Iris pigment epithelial cell (primary cell): ENCODE results near the gene PRMT9.

ENCODE experiments used
- DNase-seq: peaks from one replicate; pipeline ENCODE4 v3.0.0-alpha.2; 2011; ENCODE audit warnings: low read depth

PRMT9 gene

DNA sequence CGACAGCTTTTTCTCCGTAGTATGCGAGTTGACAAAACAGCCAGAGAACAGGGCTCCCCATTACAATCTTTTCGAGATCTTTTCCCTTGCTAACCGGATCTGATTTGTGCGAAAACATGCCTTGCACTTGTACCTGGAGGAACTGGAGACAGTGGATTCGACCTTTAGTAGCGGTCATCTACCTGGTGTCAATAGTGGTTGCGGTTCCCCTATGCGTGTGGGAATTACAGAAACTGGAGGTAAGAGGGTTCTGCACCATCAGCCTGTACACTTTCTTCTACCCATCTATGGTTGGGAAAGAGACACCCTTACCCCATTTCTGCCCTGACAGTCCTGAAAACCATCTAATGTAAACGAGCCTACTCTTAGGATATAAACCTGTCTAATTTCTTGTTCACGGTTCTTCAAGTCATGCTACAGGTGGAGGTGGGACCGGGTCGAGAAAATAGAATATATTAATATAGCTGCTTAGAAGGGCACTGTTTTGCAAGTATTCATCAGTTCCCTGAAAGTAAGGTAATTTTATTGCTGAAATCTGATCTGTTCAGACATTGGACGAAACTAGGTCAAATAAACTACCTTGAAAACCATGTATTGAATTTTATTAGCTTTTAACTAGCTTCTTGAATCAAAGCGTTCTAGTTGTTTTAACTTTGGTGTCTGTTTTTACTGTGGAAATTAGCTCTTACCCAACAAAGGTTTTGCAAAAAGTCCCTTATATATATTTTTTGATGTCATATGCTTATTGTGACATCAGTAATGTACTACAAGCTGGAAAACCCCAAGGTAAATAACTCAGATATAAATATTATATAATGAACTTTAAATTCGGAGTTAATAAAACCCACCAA is 65.9 kb downstream of the PRMT9 start:
- no peak for DNase-seq

DNA sequence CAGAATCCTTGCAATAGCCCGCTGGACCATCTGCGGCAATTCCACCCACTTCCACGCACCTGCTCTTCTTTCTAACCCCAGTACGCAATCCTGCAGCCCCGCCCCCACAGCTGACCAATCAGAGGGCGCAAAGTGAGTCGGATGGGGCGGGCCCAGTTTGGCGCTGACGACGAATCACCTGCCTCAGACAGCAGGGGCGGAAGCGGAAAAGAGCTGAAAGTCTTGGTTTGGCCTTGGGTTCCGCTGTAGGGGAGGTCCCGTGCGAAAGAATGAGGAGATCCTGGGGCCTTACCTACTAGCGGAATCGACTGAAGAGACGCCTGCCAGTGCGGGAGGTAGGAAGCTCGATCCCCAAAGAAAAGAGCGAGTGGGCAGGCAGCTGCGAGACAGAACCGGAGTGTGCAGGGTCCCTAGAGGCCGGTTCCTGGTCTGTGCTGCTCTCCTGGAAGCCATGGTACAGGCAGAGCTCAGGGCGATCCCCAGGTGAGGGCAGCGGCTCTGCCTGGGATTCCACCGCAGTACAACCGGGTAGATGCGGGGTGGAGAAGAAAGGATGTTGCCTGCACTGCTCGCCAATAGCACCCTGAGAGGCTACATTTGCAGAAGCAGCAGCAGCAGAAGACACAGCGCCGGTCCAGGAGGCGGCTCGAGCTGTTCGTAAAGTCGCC is 66.7 kb downstream of the PRMT9 start, which contains the start of gene TMEM184C:
Gene TMEM184C, plus strand, starts transcription at position 225 of the 668 bp plus-strand sequence. CDS start 560 bp downstream, outside the sequence.
- peak; percentile 96 for DNase-seq

DNA sequence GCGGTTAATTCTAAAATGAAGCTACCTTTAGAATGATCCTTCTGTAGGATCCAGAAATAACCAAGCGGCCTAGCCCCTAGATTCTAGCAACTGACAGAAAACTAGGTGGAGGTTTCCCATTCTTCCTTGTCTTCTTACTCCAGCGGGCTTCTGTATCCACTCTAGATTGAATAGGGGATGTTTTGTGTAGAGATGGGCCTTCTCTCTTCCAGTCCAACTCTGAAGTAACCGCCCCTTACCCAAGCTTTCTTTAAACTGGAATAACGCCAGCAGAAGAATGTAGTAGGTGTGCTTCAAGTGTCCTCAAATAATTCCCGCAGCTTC is 67.2 kb downstream of the PRMT9 start:
- no peak for DNase-seq

DNA sequence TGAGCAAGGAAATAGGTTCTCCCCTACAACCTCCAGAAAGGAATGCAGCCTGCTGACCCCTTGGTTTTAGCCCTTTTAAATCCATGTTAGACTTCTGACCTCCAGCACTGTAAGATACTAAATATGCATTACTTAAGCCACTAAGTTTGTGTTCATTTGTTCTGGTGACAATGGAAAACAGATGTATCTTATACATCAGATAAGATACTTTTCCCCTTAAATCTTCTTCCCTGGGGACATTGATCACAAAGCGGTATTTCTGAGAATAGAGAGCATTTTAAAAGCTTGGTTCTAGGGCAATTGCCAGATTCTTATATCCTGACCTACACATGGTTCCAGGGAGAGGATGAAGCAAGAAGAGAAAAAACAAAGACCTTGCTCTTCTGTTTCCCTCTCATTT is 73.3 kb downstream of the PRMT9 start:
- no peak for DNase-seq

DNA sequence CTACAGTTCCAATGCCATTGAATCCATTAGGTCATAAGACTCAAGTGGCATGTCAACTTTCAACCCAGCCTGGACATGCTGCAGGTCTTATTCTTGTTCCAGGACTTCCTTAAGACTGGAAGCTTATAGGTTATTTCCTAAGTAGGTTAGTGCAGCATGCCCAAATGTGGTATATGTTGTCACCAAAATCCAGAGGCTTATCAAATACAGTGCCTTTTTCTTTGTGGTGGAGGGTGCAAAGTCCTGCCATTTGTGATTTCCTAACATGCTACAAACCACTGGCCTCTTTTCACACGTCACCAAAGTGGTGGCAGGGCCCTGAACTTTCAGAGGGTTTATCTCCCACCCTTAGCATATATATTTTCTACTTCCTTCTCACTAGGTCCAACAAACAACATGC is 76.5 kb downstream of the PRMT9 start:
- no peak for DNase-seq

DNA sequence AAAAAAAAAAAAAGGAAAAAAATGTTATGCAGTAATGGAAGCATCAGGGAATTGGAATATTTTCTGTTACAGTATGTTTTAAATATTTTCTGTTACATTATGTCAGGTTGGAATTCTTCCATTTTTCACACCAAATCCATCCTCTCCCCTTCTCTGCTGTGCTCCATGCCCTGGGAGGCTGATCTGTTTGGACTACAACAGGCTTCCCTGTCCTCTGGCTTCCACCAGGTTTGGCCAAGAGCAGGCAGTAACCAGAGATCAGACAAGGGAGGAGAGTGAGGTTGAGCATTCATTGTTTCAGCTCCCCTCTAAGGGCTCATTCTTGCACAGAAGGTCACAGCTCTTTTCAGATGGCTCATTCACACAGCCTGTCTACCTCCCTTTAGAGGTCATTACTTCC is 78.5 kb downstream of the PRMT9 start:
- DNase-seq = no peak

DNA sequence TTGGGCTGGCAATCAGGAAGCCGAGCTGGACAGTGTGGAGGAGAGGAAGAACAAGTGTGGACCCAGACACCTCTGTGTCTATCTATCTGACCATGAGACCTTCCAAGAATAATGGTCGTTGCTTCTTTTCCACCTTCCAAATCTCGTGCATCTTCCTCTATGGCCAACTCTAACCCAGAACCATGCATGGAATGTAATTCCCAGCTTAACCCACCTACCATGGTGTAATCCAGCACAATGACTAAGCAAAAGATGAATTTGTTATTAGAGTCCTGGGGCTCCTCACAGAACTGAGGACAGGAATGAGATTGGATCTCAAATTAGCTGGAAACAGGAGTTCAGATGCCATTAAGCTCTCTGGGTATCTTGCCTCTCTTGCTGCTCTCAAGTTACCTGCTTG is 84.2 kb downstream of the PRMT9 start:
- peak; percentile 72 for DNase-seq

DNA sequence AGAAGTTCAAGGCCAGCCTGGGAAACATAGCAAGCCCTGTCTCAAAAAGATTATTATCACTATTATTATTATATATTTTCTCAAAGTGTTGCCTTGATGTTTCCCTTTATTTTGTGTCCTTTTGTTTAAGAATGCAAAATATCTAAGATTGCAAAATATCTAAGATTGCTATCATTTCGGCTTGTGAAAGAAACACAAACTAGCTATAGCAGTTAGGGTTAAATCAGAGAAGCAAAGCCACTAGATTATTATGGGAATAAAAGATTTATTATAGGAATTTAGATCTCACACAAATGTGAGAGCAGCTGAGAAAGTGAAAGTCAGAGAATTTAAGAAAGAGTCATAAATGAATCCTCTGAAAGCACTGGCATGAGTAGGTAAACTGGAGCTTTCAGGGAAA is 84.8 kb downstream of the PRMT9 start:
- peak; percentile 52 for DNase-seq

DNA sequence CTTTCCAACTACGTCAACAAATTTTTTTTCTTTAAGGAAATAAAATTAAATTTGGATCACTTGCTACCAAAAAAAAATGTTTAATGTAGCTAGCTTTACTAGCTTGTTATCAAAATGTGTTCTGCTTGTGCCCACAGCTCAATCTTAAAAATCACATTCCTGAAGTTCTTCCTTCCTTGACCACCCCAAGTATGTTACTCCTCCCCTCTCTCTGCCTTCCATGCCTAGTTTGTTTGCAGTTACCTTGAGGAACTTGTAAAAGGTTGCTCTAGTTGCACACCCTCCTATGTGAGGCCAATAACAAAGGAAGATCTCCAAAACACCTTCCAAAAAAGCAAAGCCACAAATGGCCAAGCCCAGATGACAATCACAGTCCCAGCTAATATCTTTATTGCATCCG is 86.4 kb downstream of the PRMT9 start:
- no peak for DNase-seq

DNA sequence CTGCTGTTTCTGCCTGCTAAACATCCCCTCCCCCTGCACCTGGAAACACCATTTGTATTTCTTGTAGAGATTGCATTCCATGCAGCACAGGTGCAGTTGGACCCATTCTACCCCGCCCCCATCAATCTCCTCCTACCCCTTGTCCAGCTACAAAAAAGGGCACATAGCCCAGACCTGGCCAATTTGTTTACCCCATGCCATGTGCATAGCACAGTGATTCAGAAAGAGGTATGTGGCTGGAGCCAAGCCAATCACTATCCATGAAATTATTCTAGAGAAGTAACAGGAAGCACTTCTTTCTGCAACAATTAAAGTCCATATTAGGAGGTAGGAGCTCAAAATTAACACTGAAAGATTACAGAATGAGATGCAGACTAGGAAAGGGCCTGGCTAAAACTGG is 87.0 kb downstream of the PRMT9 start:
- DNase-seq = peak; percentile 90

DNA sequence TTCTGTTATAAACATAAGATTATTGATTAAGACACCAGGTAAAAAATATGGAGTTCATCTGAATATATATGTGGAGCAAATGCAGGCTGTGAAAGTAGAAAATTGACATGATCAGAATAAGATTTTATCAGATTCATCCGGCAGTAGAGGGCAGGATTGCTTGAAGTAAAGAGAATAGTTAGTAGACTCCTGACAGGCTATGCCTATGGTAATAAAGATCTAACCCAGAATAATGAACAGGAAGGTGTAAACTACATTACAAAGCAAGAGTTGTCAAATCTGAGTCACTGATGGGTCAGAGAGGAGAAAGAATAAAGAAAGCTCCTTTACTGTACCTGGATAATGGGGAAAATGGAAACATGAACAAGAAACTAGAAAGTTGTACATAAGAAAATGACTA is 87.6 kb downstream of the PRMT9 start:
- DNase-seq = no peak

DNA sequence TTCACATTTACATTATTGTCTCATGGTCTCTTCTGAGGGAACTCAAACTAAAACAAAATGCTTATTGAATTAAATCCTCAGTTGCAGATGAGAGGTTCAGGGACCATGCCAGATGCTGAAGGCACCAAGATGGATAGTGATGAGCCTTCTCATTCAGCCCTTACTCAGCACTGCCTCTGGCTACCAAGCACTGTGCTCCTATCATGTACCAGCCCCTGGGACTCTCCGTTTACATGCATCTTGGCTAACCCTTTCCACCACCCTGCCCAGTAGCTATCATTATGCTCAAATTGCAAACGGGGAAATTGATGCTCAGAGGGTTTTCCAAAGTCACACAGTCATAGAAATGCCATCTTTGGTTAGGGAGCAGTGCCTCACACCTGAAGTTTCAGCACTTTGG is 89.4 kb downstream of the PRMT9 start:
- no peak for DNase-seq

DNA sequence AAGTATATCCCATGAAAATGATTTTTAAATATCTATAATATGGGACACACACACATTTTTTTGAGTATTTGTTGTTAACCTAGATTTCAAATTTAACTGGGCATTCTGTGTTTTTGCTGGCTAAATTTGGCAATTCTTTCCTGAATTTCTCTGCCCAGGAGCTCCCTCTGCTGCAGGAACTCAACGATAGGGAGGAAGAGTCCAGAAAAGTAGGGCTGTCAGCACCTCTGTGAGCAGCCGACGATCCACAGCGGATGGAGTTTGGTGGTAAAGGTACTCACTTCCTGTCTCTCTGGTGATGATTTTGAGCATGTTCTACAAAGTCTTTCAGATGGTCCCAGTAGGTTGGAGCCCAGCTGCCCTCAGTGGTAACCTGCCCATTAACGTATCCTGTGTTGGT is 89.9 kb downstream of the PRMT9 start:
- DNase-seq = peak; percentile 4

DNA sequence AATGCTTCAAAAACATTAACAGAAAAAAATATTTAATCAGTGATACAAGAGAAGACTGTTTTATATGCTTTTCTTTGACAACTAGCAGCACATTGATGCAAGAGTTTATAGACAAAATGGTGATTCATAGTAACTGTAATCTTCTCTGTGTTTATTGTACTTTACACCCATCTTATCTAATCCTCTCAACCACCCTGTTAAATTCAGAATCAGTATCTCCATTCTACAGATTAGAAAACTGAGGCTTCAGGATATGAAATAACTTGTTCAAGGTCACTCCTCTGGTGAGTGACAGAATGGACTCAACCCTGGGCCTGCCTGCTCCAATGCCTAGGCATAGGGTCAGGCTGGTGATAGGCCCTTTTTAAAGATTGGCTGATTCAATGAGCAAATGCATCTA is 92.9 kb downstream of the PRMT9 start:
- peak; percentile 67 for DNase-seq

DNA sequence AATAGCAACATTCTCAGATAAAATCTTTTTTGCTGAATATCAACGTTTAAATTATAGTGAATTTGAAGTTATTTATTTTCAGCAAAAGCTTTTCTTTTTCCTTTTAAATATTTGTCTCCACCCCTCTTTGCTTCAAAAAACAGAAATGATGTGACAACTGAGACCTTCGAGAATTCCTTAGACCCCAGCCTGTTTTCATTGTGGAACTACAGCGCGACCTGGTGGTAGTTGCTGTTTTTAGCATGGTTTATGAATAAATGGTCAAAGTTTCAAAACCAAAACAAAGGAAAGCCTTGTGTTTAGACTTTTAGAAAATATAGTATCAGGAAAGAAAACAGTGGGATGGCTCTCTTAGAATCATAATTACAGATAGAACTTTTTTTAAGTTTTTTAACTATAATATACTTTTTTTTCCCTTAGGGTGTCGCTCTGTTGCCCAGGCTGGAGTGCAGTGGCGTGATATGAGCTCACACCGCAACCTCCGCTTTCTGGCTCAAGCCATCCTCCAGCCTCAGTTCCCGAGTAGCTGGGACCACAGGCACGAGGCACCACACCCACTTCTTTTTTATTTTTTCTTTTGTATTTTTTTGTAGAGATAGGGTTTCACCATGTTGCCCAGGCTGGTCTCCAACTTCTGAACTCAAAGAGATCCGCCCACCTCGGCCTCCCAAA is 93.6 kb downstream of the PRMT9 start:
- DNase-seq = peak; percentile 78

DNA sequence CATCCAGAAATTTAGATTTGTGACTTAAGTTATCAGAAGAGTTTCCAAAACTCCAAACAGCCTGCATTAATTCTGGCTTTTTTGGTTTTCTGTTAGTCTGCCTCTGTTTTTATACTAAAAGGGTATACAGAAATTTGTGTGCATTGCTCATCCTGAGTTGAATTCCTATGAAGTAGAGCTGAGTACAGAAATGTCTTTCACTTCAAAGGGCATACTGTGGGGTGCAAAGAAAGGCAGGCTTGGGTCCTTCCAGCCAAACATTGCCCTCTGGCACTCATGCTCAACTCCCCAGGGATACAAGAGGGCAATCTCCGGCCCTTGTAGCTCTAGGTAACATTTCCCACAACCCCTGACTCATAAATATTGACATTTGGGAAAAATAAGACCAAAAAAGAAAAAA is 94.4 kb downstream of the PRMT9 start:
- peak; percentile 21 for DNase-seq
